Erythroblast (primary cell): Measurements from ENCODE around the gene FAM228A.

Source experiments
- GATA1 ChIP-seq: IDR thresholded peaks from 2 replicates; pipeline ENCODE4 v1.6.1; 2011; ENCODE audit warnings: low read depth, mild to moderate bottlenecking, control low read depth, low read length, moderate library complexity
- POLR2A ChIP-seq: IDR thresholded peaks from 2 replicates; pipeline ENCODE4 v1.6.1; 2011; ENCODE audit warnings: mild to moderate bottlenecking, low read length

- TF ChIP-seq POLR2A (no peak), GATA1 (no peak)
Observed at GRCh38 chr2:24125956-24126355, 48.9 kb upstream of the FAM228A start.
